HG03108 (cell line): ENCODE measurements around the gene LOXL1.
"Not testable (repeated sequence)": the region's sequence is repeated elsewhere in the genome, so short reads cannot be mapped to it uniquely, and the experiment has no call there.

Source experiments
- ATAC-seq: cut with Tn5 transposase; IDR thresholded peaks from one replicate; pipeline ENCODE4 v1.9.1; 2021; ENCODE audit warnings: moderate library complexity; ENCODE audit not compliant: unreplicated experiment

LOXL1 gene

DNA sequence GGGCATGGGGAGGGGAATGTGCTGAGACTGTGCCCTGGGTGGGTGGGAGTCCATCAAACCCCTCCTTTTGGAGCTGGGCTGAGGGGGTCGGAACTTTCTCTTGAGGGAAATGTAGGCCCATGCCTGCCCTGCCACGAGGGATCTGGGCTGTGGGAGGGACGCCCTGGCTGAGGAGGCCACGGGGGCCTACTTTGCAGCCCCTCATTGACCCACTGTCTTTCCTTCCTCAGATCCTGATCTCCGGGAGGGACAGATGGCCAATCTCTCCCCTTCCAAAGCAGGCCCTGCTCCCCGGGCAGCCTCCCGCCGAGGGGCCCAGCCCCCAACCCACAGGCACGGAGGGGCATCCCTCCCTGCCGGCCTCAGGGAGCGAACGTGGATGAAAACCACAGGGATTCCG lies 25.3 kb downstream of the LOXL1 start:
- ATAC-seq = no peak

DNA sequence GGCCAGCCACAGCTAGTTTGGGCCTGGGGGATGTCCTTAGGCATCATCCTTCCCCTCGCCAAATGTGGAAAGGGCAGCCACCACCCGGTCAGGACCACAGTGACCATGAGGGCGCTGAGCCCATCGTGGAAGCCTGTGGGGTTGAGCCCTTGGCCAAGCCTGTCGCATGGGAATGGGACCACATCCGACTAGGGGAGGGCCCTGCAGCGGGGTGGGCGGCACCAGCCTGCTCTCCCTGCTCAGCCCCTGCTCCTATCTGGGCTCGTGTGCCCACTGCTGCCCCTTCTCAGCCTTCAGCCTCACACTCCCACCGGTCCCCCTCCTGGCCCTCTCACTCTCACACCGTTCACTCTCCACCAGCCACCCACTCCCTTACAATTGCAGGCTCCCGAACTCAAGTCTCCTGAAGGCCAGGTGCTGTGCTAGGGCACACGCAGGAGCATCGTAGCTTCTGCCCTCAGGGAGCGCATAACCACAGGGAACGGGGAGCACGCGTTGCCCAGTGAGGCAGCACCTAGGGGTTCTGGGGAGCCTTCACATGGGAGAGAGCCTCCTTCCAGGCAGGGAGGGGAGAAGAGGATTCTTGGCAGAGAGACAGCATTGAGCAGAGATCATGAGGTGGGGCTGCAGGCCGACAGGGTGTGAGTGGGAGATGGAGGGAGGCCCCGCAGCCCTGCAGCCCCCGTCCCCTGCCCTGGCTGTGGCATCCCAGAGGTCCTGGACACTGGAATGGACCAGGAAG lies 26.1 kb downstream of the LOXL1 start:
- ATAC-seq = no peak

DNA sequence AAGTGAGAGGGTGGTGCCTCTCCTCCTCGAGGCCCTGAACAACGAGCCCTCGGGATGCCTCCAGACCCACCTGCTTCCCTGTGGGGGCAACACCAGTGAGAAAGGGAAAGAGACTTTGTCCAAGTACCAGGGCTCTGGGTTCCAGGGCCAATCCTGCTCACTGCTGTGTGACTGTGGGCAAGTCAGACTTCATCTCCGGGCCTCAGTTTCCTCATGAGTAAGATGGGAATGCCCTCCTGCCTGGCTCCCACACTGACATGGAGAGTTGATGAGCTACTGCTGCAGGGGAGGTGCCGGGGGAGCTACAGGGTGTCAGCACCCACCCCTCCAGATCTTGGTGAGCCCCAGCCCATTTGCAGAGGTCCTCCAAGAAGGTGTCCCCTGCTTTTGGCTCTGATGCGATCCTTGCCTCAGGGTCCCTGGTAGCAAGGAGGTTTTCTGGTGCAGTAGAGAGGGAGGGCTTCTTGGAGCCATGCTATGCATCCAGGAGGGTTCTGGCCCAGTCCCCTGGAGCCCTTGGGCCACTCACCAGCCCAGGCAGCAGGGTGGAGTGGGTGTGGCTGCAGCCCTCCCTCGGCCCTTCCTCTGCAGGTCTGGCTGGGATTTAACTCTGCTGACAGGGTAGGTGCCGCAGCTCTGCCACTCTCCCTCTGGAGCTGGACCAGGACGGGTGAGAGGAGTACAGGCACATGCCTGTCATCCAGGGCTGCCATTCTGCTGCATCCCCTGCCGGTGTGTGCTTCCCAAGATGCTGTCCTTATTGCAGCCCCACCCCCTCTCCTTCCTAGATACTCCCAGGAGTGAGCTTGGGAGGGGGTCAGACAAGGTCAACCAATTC lies 26.9 kb downstream of the LOXL1 start:
- ATAC-seq = no peak

DNA sequence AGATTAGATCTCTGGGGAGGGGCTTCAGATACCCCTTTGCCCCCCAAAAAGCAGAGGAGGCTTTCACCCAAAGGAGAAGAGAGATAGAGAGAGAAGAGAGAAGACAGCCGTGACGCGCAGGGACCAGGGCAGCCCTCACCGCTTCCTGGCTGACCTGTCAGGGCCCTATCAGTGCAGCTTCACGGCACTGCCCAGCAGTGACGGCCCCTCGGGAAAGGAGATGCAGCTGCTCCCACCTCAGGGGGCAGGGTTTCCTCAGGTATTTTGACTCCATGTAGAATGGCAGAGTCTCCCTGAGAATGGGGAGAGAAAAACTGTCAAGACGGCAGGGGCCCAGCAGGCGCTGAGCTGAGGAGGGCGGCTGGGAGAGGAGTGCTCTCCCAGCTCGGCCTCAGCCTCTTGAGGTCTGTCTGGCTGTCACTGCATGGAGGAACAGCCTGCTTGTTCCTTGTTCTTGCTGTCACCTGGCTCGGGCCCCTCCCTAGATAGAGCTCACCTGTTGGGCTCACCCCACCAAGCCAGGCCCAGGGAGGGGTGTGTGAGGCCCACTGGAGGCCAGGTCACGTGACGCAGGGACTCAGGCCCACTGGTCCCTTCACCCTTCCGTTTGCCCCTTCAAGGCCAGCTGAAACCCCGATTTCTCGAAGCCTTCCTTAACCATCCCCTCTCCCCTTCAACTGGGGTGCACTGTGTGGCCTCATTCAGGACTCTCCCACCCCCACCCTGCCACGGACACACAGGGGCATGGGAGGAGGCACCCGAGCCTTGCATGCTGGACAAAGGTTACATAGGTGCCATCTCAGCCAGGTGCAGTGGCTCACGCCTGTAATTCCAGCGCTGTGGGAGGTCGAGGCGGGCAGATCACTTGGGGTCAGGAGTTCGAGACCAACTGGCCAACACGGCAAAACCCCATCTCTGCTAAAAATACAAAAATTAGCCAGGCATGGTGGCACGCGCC lies 28.2 kb downstream of the LOXL1 start:
- ATAC-seq = no peak

DNA sequence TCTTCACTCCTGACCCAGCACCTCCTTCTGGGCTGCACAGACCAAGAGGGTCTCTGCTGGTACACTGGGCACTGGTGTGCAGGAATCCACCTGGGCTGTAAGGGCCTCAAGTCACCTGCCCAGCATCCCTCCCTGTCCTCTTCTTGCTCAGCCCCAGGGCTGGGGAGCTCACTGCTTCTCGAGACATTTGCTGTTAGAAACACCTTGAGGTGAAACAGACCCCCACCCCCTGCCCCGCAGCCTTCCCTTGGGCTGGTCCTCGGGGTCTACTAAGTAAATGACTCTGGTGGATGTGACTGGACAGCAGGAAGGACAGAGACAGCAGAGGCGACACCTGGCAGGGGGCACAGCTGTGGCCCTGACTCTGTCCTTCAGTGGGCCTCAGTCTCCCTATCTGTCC lies 29.1 kb downstream of the LOXL1 start:
- no peak for ATAC-seq

DNA sequence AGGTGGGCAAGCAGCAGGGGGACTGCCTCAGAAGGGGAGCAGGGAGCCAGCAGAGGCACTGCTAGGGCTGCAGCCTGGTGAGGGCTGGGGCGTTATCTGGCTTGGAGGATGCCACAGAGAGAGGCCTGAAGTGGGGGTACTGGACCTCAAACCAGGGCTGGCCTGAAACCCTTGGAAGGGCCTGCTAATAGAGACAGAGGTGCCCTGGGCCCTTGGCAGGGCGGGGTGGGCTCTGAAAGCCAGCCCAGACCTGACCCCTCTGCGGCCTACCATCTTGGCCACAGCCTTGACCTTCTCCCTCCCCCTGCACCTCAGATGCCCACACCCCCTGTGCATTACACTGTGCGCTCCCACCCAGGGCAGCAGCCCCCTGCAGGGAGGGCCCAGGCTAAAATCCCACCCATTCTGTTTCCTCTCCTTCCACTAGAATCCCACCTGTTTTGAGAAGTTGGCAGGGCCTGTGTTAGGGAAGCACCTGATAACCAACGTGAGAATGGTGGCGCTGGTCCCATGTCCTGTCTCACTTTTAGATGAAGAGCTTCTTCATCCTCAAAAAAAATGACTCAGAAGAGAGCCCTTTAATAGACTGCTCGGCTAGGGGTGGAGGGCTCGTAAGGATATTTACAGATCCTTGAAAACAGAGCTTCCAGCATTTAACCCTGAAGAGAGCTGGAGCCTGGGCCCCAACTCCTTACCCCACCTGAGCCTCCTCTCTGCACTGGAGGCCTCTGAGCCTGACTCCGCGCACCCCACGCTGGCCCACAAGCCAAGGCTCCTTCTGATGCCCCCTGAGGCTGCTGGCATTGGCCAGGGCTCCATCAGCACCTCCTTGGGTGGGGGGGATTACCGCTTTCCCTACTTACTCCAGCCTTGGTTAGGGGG lies 29.8 kb downstream of the LOXL1 start:
- ATAC-seq = no peak

DNA sequence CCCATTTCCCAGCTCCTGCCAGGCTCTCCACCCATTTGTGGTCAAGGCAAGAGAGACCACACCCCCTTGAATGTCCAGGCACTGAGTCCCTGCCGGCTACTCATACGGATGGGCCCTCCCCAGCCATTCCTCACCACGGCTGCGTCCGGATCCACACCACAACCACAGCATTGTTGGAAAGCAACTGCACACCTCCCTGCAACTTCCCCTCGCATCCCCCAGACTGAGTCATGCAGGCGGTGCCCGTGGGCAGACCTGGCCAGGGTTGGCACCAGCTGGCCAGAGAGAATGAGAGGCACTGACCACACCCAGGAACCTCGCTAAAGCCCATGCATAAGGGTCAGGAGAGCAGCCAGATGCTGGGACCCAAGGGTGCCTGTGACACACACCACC lies 30.5 kb downstream of the LOXL1 start:
- no peak for ATAC-seq

DNA sequence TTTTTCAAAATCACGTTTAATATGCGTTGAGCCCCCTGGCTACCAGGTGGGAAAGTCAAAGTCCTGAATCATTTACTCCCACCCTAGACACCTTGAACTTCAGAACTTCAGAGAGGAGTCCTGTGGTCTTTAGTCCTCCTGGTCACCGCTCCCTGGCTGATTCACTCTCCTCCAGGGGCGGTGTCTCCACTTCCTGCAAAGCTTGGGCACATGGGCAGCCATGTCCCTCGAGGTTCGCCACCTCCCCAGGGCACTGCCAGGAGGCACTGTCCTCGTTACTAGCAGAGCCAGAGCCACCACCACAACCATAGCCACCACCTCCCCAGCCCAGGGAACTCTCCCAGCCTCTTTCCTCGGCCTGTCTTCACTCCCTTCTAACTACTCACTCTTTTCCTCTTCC lies 31.0 kb downstream of the LOXL1 start:
- no peak for ATAC-seq

DNA sequence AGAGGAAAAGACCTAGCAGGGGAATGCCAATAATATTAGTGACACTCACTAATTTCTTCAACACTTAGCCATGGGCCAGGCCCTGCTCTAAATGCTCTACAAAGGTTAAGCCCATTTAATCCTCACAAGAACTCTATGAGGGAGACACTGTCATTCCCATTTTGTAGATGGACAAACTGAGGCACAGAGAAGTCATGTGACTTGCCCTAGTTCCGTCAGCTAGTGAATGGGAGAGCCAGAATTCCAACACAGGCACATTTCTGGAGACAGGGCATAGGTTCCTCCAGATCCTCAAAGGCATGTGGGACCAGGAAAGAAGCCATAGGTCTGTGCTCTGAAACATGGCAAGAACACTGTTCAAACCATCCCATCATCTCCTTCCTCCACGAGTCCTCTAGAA lies 31.5 kb downstream of the LOXL1 start:
- ATAC-seq = no peak

DNA sequence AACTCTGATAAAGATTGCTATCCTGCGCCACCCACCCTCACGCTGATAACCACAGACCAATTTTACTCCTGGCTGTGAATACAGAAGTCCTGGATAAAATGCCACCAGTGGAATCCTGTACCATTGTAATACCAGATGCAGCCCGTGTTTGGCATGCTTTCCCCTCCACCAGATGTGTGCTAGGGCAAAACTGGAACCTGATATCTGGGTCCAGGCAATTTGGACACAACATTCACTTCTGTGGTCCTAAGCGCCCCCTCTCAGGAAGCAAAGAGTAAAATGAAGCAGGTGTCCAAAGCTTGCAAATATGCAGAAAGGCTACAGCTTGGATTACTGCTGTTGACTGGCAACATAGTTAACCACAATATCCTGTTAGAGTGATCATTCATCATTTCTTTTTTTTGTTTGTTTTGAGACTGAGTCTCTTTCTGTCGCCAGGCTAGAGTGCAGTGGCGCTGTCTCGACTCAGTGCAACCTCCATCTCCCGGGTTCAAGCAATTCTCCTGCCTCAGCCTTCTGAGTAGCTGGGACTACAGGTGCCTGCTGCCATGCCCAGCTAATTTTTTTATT lies 32.8 kb downstream of the LOXL1 start:
- ATAC-seq = no peak

DNA sequence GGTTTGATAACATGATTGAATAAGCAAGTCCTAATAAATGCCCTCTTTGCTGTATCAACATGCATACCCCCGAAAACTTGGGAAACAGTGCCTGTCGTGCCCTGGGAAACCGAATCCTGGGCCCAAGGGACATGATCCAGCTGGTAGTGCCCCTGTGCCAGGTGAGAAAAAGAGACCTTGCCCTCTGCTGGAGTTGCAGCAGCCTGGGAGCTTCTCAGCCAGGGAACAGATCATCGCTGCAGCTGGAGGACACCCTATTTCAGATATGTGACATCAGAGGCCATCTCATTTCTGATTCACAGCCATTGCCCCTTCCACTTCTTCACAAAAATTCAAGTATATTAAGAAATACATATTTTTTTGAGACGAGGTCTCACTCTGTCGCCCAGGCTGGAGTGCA lies 33.5 kb downstream of the LOXL1 start:
- no peak for ATAC-seq

DNA sequence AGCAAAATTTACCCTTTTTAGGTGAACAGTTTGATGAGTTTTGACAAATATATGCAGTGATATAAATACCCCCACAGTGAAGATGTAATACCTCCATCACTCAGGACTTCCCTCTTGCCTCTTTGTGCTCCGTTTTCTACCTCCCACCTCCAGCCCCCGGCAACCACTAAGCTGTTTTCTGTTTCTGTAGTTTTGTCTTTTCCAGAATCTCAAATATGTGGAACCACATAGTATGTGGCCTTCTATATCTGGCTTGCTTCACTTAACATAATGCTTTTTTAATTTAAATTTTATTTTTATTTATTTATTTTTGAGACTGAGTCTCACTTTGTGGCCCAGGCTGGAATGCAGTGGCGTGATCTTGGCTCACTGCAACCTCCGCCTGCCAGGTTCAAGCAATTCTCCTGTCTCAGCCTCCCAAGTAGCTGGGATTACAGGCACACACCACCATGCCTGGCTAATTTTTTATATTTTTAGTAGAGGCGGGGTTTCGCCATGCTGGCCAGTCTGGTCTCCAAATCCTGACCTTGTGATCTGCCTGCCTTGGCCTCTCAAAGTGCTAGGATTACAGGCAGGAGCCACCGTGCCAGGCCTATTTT lies 34.3 kb downstream of the LOXL1 start:
- ATAC-seq = not testable (repeated sequence)

DNA sequence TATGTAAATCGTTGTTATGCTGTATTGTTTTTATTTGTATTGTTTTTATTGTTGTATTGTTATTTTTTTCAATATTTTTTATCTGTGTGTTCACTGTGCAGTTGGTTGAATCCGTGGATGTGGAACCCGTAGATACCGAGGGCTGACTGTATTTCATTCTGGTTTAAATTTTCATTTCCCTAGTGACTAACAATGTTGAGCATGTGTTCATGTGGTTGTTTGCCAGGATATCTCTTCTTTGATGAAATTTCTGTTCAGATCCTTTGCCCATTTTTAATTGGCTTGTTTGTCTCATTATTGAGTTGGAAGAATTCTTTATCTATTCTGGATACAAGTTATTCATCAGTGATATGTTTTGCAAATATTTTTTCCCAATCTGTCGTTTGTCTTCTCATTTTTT lies 36.2 kb downstream of the LOXL1 start:
- ATAC-seq = no peak

DNA sequence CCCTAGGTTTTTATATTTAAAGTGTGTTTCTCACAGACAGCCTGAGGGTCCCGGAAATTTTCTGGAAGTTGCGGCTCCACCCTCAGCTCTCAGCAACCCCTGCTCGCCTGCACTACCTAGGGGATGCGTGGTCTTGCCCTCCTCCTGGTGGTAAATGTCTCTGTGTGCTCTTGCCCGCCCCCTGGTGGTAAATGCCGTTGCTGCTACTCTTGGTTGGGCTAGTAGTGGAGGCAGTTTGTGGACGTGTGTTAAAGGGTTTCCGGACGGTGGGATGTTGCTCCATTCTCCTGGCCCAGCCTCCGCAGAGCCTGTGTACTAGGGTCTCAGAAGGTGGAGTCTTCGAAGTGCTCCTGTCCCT lies 38.5 kb downstream of the LOXL1 start:
- ATAC-seq = no peak

DNA sequence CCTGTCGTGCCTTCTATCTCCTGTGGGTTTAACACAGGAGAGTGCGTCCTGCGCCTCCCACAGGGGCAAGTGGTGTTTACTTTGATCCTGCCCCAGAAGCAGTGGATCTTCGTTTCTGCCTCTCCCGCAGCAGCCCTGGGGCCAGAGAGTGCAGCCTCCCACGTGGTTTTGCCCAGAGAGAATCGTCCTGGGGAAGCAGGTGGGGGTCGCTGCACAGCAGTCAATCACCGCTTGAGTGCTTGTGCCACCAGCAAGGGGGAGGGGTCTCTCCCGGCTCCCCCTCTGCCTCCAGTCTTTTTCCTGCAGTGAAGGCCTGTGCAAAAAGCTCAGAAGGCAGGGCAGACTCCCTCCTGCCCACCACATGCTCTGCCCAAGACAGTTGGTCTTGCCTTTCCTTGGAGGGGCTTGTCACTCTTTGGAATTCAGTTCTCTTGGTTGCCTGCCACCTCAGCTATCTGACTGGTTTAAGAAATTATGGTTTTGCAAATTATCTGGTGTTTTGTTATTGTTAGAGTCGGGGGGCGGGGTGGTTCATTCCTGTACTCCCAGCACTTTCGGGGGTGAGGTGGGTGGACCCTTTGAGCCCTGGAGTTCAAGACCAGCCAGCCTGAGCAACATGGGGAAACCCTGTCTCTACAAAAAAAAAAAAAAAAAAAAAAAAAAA lies 39.0 kb downstream of the LOXL1 start:
- peak; percentile 15 for ATAC-seq

DNA sequence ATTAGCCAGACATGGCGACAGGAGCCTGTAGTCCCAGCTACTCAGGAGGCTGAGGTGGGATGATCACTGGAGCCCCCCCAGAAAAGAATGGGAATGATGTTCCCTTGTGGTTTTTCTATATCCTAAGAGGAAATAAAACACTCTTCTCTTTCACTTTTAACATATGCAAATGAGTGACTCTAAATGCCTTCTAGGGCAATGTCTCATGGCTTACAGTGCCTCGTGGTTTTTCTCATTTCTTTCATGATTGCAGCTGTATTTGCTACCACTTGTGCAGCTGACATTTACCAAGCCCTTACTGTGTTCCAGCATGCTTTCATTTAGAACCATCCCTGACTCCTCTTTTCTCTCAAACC lies 39.5 kb downstream of the LOXL1 start:
- ATAC-seq = peak; percentile 66

DNA sequence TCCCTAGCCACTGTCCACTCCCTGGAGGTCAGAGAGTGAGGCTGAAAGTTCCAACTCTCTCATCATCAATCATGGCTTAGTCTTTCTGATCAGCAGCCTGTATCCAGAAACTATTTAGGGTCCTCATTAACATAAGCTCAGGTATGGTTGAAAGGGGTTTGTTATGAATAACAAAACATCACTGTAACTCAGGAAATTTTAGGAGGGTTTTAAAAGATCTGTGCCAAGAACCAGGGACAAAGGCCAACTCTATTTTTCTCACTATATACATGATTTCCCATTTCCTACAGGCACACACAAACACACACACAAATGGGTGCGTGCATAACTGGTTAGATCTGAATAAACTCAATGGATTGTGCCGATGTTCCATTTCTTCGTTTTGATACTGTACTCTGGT lies 42.2 kb downstream of the LOXL1 start:
- ATAC-seq = no peak

DNA sequence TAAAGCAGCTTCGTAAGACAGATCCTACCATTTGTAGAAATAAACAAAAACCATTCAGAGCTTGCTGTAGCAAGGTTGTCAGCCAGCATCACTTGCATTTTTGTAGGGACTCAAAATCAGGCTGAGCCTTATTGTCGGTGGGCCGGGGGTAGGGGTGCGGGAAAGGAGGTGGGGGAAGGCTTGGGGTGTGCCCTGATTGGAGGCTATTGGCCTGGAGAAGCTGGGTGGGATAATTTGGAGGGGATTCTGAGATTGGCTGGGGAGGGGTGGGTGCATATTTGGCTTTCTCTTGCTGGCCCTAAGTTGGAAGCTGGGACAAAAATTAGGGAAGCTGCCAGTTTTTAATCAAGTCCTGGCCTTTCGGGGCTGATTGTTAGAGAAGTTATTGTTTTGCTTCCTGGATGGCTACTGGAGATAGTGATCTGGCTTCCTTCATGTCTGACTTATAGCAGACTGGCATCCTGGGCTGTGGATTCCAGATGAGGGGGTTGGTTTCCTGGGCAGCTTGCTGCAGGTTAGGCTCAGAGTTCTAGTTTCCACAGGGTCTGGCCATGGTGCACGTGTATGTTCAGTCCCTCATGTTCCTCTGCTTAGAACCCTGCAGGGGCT lies 43.0 kb downstream of the LOXL1 start:
- ATAC-seq = no peak
